Measurements from ENCODE around the gene HOXC10. TPM values are rescaled to one million over a fixed set of nuclear protein-coding genes. Genes with fewer than 3 reads are reported as not detected.

HOXC10 gene
- total and polyA plus RNA-seq, 10 of the 15 experiments (the other 5 are each of a cell fraction or from before 2014, with no cell fraction given) = 0.59 TPM; not detected in 9

DNA sequence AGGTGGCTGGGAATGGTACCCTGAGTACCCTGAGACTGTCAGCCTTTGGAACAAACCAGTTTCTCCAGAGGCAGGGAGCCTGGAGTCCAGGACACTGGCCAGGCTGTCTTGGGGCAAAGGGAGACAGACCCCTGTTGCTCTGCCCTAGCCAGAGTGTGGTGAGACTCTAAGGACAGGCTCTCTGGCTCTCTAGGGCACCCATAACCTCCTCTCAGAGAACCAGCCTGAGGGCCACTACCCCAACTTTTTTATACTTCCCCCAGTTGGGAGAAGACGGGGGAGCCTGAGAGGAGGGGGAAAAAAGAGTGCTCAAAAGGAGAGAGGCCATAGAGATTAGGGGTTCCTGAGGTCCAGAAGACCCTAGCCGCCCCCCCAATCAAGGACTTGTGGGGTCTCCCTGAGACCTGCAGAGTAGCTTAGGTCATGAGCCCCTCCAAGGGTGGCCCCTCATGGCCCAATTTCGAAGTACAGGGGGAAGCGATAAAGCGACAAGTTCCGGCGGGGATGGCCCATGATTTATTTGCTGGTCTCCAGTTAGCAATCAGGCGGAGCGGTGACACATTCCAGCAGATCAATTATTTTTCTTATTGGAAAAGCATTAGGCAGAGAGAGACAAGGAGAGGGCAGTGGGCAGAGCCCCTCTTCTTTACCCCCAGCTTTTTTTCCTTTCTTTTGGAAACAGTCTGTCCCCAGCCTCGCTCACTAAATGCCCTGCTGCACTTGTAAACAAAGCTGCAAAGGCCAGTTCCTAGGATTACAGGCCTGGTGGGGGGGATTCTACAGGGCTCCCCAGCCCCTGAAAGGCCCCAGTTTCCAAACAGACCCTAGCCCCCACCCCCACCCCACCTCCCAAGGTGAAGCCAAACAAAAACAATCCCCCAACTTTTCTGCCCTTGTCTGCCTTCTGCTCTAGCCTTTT is 25.4 kb downstream of the HOXC10 start:
- CTCF ChIA-PET = interaction anchor here (1.7 to 3.7 kb wide), 3 partner anchors 13 to 191 kb away, joined by 6 to 22 read pairs (median 6); no protein-coding TSS in a partner anchor
- POLR2A ChIA-PET = no interaction called here
- Histone ChIP-seq H4K20me1 (ENCODE audit: control insufficient read depth, insufficient read depth) (no peaks in the 10 kb centered on the region; the same call in 1 of the 2 replicates), H3K27ac (ENCODE audit: control insufficient read depth, insufficient read depth) (no peak overlapping the region), H3K4me2 (ENCODE audit: control insufficient read depth, insufficient read depth) (no peak overlapping the region), H2AFZ (ENCODE audit: control insufficient read depth, low read depth, low read length) (no peak overlapping the region), H3K4me3 (no peak overlapping the region), H3K27me3 (replicated peaks in 1 of 2; ENCODE audit: control insufficient read depth in 2 of 2, insufficient read depth in 2 of 2, low read length in 1 of 2) (peaks cover 34 to 46% of the 10 kb centered on the region in 2 experiments), H3K9ac (ENCODE audit: control insufficient read depth, insufficient read depth, low read length) (no peak overlapping the region), H3K36me3 (ENCODE audit: control insufficient read depth in 2 of 2, insufficient read depth in 2 of 2, low read length in 1 of 2) (no peaks in the 10 kb centered on the region), H3K9me3 (replicated peaks; ENCODE audit: control insufficient read depth, insufficient read depth, low read length) (no peaks in the 10 kb centered on the region), H3K4me1 (ENCODE audit: control insufficient read depth, insufficient read depth, low read length) (peaks cover 6% of the 10 kb centered on the region), H3K79me2 (ENCODE audit: control insufficient read depth, insufficient read depth, low read length) (no peaks in the 10 kb centered on the region)
- SMC1A ChIA-PET (ENCODE audit: uncharacterized antibody, unreplicated experiment) = interaction anchor here (0.7 to 1.8 kb wide), 3 partner anchors 127 to 192 kb away, joined by 3 to 4 read pairs (median 3); no protein-coding TSS in a partner anchor
- intact Hi-C loops (cut with micrococcal nuclease; ENCODE audit: unreplicated experiment) (no loop called here), in situ Hi-C loops (cut with MboI) (no loop called here)
- BruUV-seq (replicated peaks) = no TSS peak
- FAIRE-seq (no peak), DNase-seq (ENCODE audit: low read depth, low spot score) (no peak), ATAC-seq (no peak)
- TF ChIP-seq, protein P1, sequence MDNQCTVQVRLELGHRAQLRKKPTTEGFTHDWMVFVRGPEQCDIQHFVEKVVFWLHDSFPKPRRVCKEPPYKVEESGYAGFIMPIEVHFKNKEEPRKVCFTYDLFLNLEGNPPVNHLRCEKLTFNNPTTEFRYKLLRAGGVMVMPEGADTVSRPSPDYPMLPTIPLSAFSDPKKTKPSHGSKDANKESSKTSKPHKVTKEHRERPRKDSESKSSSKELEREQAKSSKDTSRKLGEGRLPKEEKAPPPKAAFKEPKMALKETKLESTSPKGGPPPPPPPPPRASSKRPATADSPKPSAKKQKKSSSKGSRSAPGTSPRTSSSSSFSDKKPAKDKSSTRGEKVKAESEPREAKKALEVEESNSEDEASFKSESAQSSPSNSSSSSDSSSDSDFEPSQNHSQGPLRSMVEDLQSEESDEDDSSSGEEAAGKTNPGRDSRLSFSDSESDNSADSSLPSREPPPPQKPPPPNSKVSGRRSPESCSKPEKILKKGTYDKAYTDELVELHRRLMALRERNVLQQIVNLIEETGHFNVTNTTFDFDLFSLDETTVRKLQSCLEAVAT (IDR thresholded peaks at IDR 0.05) = no peak
- TF ChIP-seq ATF7 (IDR thresholded peaks at IDR 0.05; ENCODE audit: low read depth) (no peak), SUZ12 (IDR thresholded peaks at IDR 0.05; ENCODE audit: unreplicated experiment) (no peak), TCF7 (IDR thresholded peaks at IDR 0.05; ENCODE audit: borderline replicate concordance) (no peak), NRF1 (conservative IDR thresholded peaks at IDR 0.05; ENCODE audit: low read depth, low read length) (no peak), DPF2 (IDR thresholded peaks at IDR 0.05) (no peak), EZH2 (IDR thresholded peaks at IDR 0.05; ENCODE audit: borderline replicate concordance, control insufficient read depth, low read depth, low read length) (peak; percentile 90; the same call in 1 of the 2 replicates), NFIC (IDR thresholded peaks at IDR 0.05; ENCODE audit: low read depth, low read length) (no peak)
- TF ChIP-seq, protein P2, sequence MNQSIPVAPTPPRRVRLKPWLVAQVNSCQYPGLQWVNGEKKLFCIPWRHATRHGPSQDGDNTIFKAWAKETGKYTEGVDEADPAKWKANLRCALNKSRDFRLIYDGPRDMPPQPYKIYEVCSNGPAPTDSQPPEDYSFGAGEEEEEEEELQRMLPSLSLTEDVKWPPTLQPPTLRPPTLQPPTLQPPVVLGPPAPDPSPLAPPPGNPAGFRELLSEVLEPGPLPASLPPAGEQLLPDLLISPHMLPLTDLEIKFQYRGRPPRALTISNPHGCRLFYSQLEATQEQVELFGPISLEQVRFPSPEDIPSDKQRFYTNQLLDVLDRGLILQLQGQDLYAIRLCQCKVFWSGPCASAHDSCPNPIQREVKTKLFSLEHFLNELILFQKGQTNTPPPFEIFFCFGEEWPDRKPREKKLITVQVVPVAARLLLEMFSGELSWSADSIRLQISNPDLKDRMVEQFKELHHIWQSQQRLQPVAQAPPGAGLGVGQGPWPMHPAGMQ (IDR thresholded peaks at IDR 0.05; ENCODE audit: borderline replicate concordance) = no peak
- RAD21 ChIA-PET (ENCODE audit: unreplicated experiment) = interaction anchor here (0.6 to 1.8 kb wide), 5 partner anchors 13 to 181 kb away, joined by 3 to 5 read pairs (median 4); partner anchors contain the start of gene HOXC10
- 29% methylated on average over 9 of the region's 10 CpGs for WGBS (ENCODE audit: insufficient coverage, insufficient replicate concordance, low lambda C conversion rate, missing lambda C conversion rate)
